NCI-H2081 treated with DMSO at 0.1 percent for 48 hours (cell line): ENCODE data around the gene RPL5.

ENCODE experiments used
- DNase-seq: peaks from one replicate; lab custom pipeline; 2025; lab: John Stamatoyannopoulos, UW

RPL5 gene

GRCh38 chr1:92855236-92855635 lies 23.4 kb downstream of the RPL5 start:
- no peak for DNase-seq

- DNase-seq = no peak
These were observed 26.0 kb downstream of the RPL5 start for GRCh38 chr1:92857817-92858216.

GRCh38 chr1:92858564-92859399 lies 26.9 kb downstream of the RPL5 start:
- DNase-seq = peak; percentile 42

GRCh38 chr1:92859400-92860039 lies 27.7 kb downstream of the RPL5 start:
- DNase-seq = no peak

GRCh38 chr1:92862605-92863004 lies 30.8 kb downstream of the RPL5 start:
- no peak for DNase-seq

GRCh38 chr1:92864131-92864530 lies 32.3 kb downstream of the RPL5 start:
- no peak for DNase-seq

GRCh38 chr1:92870591-92870990 lies 38.8 kb downstream of the RPL5 start:
- no peak for DNase-seq

GRCh38 chr1:92872719-92873118 lies 40.9 kb downstream of the RPL5 start:
- no peak for DNase-seq

GRCh38 chr1:92874987-92875386 lies 43.1 kb downstream of the RPL5 start:
- no peak for DNase-seq

- DNase-seq = no peak
These were observed 44.5 kb downstream of the RPL5 start for GRCh38 chr1:92876351-92876750.

- DNase-seq = no peak
These were observed 45.4 kb downstream of the RPL5 start for GRCh38 chr1:92877081-92877711.

- DNase-seq = no peak
These were observed 46.0 kb downstream of the RPL5 start for GRCh38 chr1:92877792-92878191.

GRCh38 chr1:92879316-92879968 lies 47.6 kb downstream of the RPL5 start:
- no peak for DNase-seq

GRCh38 chr1:92881391-92881790 lies 49.6 kb downstream of the RPL5 start:
- DNase-seq = no peak

- DNase-seq = no peak
These were observed 51.0 kb downstream of the RPL5 start for GRCh38 chr1:92882819-92883218.

GRCh38 chr1:92883297-92883696 lies 51.5 kb downstream of the RPL5 start:
- no peak for DNase-seq

GRCh38 chr1:92884195-92884594 lies 52.4 kb downstream of the RPL5 start:
- DNase-seq = no peak

- no peak for DNase-seq
These were observed 55.1 kb downstream of the RPL5 start for GRCh38 chr1:92886886-92887419.

GRCh38 chr1:92887465-92887864 lies 55.6 kb downstream of the RPL5 start:
- no peak for DNase-seq
